GM19468 (cell line): ENCODE results near the gene TMCC3.

ENCODE experiments used
- ATAC-seq: cut with Tn5 transposase; IDR thresholded peaks from one replicate; pipeline ENCODE4 v1.9.1; 2021; ENCODE audit warnings: mild to moderate bottlenecking, moderate library complexity, moderate number of reproducible peaks; ENCODE audit not compliant: unreplicated experiment; ENCODE audit errors: extremely low read depth

TMCC3 gene

GRCh38 chr12:94544355-94544754 is 106.0 kb downstream of the TMCC3 start:
- no peak for ATAC-seq

- no peak for ATAC-seq
Observed at GRCh38 chr12:94538318-94538717, 112.0 kb downstream of the TMCC3 start.

GRCh38 chr12:94536040-94536965 is 114.1 kb downstream of the TMCC3 start:
- no peak for ATAC-seq

GRCh38 chr12:94535510-94535921 is 114.8 kb downstream of the TMCC3 start:
- no peak for ATAC-seq

GRCh38 chr12:94534774-94535509 is 115.4 kb downstream of the TMCC3 start:
- ATAC-seq = no peak

- ATAC-seq = no peak
Observed at GRCh38 chr12:94534278-94534677, 116.1 kb downstream of the TMCC3 start.

GRCh38 chr12:94532490-94533422 is 117.6 kb downstream of the TMCC3 start:
- no peak for ATAC-seq

- ATAC-seq = no peak
Observed at GRCh38 chr12:94531196-94531720, 119.1 kb downstream of the TMCC3 start.

GRCh38 chr12:94525951-94526350 is 124.4 kb downstream of the TMCC3 start:
- ATAC-seq = no peak
